A549 treated with CpdA at 1 μM for 4 hours (cell line): ENCODE results near the gene MSH5. TPM values are rescaled to one million over a fixed set of nuclear protein-coding genes. Genes with fewer than 3 reads are reported as not detected.

Experiments used
- total RNA-seq: library from RNA; stranded (reverse); fragments of 200-300 nt; extraction: Qiagen RNA extraction; gene quantifications from 5 replicates; pipeline ENCODE4 v1.2.3, GENCODE V29; 2022; ENCODE audit warnings: low read depth

MSH5 gene
- 12.1 to 16.5 TPM (median 15.1 TPM) in 5 replicates for total RNA-seq

DNA sequence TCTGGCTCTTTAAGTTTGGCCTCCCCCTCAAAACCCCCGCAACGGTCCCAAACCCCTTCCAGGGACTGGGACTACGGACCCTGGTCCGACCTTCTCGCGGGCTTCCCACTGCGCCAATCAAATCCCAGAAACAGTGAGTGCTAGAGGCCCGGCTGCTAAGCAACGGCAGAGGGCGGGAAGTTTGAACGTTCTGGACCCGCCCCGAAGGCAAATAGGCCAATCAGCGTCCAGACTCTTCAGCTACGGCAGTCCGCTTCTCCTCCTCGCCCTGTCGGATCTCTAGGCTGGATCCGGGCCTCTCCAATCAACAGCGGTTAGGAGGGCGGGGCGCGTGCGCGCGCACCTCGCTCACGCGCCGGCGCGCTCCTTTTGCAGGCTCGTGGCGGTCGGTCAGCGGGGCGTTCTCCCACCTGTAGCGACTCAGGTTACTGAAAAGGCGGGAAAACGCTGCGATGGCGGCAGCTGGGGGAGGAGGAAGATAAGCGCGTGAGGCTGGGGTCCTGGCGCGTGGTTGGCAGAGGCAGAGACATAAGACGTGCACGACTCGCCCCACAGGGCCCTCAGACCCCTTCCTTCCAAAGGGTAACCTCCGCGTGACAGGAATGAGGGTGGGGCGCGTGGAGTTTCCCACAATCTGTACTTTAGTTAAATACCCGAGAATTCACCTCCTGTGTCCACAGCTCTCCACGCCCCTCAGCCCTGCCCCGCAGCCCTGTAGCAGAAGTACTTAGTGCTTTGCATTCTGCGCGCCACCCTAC is at the start of gene MSH5:
Gene MSH5, plus strand, starts transcription at position 367 of the 758 bp plus-strand sequence. CDS start 462 bp downstream, outside the sequence.

DNA sequence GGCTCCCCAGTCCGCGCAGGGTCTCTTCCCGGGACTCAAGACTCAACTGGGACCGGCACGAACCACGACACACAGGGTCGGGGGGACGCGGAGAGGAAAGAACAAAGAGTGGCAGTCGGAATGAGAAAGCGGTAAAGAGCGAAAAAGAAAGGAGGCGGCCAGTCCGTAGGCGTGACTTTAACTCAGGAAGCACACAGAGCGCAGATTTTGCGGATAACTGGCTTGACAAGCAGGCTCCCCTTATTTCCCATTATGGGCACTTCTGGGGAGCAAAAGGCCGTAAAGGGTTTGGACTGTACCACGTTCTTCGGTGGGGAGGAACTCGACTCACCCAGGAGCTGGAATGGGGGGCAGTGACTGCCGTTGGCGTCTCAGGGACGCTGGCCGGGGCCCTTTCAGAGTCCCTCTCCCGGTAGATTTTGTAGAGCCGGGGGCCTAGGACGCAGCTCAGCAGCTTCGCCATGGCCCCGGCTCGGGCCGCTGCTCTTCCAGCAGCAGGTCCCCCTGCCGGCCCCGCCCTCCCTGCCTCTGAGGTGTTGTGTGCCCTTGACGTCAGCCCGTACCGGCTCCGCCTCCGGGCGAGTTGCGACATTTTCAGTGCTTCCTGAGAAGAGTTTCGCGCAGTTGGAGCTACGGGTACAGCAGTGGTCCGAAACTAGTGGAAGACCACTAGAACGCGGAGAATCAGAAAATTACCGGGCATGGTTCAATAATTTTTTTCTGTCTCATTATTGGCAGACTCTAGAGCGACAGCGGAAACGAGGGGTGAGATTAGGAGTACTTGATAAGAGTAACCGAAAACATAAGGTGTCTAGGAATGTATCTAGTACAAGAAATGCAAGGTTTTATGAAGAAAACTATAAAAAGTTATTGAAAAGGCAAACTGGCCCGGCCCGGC is 36.7 kb upstream of the MSH5 start, which contains the start of gene ABHD16A:
Gene ABHD16A, minus strand, starts transcription at position 506 of the 898 bp plus-strand sequence. Its CDS starts 43 bp downstream, at position 463.

DNA sequence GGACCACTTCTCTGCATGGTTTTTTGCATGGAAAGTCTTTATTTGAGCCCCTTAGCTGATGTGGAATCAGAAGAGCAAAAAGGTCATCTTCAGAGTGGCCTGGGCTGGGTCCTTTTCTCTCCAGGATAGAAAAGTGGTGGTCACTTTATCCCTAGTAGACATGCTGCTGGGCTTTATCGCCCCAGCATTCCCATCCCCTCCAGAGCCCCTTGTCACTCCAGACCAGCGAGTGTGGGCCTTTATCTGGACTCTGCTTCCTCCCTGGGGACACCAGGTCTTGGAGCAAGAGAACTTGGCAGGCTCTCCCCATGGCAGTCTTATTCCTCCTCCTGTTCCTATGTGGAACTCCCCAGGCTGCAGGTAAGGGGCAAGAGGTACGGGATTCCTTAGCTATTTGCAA is 33.2 kb upstream of the MSH5 start, which contains the start of gene LY6G6F:
Gene LY6G6F, plus strand, starts transcription at position 268 of the 400 bp plus-strand sequence. Its CDS starts 41 bp downstream, at position 309.

DNA sequence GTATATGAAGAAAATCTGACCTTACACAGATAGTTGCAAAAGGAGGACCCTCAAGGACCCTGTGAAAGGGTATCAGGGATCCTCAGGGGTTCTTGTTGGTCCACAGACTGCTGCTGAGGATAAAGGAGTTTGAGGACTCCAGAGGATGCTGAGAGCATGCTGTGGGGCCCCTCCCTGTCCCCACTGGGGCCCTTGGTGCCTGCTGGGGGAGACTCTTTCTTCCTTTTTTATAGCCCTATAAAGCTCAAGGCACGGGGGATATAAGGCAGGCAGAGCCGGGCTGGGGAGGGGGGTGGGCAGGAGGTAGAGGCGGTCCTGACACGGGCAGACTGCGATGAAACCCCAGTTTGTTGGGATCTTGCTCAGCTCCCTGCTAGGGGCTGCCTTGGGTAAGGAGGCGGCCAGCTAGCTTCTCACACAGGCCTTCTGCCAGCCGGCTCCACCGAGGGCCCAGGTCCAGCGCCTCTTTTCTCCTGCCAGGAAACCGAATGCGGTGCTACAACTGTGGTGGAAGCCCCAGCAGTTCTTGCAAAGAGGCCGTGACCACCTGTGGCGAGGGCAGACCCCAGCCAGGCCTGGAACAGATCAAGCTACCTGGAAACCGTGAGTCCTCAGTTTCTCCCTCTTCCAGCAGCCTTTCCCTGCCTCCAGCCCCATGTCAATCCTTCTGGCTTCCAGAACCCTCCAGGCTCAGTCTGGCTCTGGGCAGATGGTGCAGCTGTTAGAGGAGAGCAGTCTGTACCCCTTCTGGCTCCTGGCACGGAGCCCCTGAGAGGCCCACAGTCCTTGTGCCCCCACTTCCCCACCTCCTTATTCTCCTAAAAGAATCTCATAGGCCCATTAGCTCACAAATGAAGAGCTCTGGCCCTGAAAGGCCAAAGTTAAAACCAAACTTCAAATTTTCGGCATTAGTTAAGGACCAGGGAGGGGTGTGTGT is 24.5 kb upstream of the MSH5 start, which contains the start of gene LY6G6D:
Gene LY6G6D, plus strand, starts transcription at position 327 of the 937 bp plus-strand sequence. Its CDS starts 8 bp downstream, at position 335.

DNA sequence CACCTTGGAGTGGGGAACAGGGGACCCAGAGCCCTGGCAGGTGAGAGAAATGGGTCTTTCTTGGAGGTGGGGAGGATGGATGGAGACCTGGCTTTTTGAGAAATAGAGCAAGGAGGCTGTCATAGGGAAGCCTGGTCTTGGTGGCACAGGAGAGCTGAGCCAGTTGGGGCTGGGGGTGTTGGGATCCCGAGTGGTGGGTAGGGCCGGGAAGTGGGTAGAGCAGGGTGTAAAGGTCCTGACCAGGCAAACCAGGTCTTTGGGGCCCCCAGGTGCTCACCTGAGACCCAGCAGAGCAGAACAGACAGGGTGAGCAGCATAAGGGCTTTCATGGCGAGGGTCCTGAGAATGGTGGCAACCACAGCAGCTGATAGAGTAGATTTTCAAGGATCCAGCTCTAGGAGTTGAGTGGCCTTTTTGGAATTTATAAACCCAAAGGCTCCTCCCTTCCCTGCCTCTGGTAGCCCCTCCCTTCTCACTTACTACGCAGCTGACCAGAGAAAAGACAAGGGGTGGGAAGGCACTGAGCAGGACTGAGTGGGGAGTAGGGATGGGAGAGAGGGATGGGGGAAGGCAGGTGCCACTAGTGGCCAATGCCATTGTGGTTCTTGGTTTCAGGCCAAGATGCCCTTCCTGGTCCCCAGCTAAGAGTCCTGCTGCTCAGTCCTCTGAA is 18.3 kb upstream of the MSH5 start, which contains the start of gene LY6G6C:
Gene LY6G6C, minus strand, starts transcription at position 396 of the 670 bp plus-strand sequence. Its CDS starts 67 bp downstream, at position 329.

DNA sequence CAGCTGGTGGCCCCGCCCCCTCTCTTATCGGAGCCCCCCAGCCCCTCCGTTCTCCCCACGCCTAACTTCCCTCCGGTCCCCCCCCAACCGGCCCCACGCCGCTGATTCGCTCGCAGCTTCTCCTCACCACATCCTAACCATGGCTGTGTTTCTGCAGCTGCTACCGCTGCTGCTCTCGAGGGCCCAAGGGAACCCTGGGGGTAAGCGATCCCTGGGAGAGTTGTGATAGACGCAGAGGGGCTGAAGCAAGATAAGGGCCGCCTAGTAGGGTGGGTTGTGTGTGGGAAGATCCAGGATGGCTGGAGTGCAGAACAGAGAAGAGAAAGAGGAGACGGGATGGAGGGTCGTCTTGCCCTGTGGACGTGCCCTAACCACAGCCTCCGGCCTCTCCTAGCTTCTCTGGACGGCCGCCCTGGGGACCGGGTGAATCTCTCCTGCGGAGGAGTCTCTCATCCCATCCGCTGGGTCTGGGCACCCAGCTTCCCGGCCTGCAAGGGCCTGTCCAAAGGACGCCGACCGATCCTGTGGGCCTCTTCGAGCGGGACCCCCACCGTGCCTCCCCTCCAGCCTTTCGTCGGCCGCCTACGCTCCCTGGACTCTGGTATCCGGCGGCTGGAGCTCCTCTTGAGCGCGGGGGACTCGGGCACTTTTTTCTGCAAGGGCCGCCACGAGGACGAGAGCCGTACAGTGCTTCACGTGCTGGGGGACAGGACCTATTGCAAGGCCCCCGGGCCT is 16.4 kb upstream of the MSH5 start, which contains the start of gene MPIG6B:
Gene MPIG6B, plus strand, starts transcription at position 129 of the 735 bp plus-strand sequence. Its CDS starts 11 bp downstream, at position 140.

DNA sequence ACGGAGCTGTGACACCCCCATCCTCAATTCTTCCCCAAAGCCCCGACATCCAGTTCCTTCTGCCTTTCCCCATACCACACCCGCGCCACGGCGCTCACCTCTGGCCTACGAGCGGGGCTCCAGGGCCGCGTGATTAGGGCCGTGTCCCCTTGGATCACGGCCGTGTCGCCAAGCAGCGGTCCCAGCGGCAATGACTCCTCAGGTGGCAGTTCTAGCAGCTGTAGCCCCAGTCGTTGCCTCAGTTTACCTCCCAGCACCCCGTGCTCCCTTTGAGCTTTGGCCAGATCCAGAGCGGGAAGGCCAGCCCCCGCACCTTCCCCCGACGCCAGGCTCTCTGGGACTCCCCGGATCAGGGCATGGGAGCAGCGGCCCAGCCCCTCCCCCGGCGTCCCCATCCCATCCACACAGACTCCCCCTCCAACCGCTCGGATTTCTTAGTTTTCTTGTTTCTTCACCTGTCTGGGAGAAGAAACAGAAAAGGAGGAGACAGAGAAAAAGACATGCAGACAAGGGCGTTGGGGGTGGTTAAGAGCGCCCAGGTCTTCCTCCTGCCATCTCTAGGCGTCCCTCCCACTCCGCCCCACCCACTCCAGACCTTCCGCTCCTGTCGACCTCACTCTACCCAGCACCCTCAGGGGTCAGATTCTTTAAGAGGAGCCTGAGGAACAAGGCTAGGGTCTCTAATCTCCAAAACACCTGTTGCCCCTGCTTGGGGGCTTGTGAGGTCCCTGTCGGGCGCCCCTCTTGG is 10.9 kb upstream of the MSH5 start, which contains the start of gene DDAH2:
Gene DDAH2, minus strand, starts transcription at position 533 of the 748 bp plus-strand sequence. Its CDS starts 138 bp downstream, at position 395.

DNA sequence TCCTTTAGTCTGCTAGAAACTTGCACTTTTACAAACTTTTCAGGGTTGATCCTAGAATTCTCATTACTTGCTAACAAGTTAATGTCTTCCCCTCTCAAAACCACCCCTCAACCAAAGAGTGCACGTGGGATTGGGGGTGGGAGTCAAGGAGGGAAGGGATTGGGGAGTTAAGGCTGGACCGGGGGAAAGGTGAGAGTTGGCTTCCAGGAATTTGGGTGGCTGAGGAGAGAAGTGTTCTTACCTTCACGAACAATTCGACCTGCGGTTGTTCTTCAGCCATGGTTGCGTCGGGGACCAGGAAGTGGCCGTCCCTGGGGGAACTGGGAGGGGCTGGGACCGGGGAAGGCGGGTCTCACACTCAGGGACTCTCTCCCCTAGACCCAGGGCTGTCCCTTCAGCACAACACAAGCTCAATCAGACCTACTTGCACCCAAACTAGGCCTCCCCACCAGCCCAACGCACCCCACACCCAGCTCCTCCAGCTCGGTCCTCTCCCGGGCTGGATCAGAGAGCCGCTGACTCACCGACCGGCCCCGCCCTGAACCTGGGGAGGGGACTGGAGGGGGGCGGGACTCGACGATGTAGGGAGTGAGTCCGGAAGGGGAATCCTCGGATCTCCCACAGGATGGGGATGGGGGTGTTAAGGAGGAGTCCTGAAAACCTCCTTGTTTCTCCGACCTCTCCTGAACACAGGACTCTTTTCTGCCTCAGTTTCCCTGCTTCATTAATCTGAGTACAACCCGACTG is 3.6 kb upstream of the MSH5 start, which contains the start of gene CLIC1:
Gene CLIC1, minus strand, starts transcription at position 510 of the 747 bp plus-strand sequence. Its CDS starts 230 bp downstream, at position 280.

DNA sequence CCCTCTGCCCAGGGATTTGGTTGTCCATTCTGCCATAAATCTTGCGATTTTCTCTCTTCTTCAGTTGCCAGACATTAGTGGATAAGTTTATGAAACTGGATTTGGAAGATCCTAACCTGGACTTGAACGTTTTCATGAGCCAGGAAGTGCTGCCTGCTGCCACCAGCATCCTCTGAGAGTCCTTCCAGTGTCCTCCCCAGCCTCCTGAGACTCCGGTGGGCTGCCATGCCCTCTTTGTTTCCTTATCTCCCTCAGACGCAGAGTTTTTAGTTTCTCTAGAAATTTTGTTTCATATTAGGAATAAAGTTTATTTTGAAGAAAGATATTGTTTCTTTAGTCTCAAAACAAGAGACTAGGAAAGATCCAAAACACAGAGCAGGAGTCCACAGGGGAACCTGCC is 22.6 kb downstream of the MSH5 start, which contains the start of gene SAPCD1:
Gene SAPCD1, plus strand, starts transcription at position 301 of the 400 bp plus-strand sequence. CDS start 399 bp downstream, outside the sequence.

DNA sequence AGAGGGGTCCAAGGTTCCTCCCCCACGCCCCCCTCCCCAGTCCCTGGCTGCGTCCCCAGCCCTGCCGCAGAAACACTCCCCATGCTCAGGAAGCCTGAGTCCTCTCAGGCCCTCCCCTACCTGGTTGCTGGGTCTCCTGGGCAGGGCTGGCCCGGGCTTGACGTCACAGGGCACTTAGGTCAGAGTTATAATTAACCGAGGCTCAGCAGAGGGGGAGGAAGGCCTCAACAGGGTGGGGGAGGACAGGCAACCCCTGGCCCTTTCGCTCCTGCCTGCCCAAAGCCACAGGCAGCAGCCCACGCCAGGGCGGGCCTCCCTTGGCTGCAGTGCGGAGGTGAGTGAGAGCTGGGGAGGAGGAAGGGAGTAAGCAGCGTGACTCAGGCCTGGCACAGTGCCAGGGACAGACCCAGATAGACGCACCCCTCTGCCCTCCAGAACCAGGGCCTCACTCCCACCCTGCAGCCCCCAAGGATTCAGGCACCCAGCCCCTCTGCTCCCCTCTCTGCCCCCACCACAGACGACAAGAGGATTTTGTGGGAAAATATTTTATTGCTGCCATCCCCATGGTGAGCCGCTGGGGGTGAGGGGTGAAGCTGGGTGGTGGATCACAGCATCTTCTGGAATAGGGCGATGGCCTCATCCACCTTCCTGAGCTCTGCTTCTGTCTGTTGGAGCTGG is 37.3 kb downstream of the MSH5 start, which contains the start of gene VWA7:
Gene VWA7, minus strand, starts transcription at position 340 of the 678 bp plus-strand sequence. CDS start 549 bp downstream, outside the sequence.

DNA sequence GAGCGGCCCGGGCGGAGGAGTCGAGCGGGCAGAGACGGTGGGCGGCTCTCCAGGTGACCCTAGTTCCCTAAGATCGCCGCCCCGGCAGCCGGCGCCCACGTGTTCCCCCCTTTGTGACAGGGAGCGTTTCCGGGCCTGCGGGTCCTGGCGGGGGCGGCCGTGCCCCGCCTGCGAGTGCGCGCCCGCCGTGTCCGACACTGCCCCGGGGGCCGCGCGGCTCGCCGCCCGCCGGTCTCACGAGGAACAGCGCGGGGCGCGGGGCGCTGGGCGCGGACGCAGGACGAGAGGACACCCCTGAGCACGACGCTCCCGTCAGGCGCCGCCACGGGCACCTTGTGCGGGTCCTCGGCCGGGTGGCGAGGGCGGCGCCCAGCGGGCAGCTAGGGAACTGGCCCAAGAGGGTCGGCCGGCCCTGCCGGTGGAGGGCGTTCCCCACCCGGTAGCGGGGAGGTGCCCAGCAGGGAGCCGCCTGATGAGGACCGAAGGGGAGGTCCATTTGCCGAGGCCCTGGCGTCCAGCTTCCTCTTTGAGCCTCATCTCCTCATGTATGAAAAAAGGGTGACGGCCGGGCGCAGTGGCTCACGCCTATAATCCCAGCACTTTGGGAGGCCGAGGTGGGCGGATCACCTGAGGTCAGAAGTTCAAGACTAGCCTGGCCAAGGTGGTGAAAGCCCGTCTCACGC is 56.0 kb downstream of the MSH5 start, which contains the start of gene VARS1:
Gene VARS1, minus strand, starts transcription at position 137 of the 683 bp plus-strand sequence. CDS start 535 bp downstream, outside the sequence.

DNA sequence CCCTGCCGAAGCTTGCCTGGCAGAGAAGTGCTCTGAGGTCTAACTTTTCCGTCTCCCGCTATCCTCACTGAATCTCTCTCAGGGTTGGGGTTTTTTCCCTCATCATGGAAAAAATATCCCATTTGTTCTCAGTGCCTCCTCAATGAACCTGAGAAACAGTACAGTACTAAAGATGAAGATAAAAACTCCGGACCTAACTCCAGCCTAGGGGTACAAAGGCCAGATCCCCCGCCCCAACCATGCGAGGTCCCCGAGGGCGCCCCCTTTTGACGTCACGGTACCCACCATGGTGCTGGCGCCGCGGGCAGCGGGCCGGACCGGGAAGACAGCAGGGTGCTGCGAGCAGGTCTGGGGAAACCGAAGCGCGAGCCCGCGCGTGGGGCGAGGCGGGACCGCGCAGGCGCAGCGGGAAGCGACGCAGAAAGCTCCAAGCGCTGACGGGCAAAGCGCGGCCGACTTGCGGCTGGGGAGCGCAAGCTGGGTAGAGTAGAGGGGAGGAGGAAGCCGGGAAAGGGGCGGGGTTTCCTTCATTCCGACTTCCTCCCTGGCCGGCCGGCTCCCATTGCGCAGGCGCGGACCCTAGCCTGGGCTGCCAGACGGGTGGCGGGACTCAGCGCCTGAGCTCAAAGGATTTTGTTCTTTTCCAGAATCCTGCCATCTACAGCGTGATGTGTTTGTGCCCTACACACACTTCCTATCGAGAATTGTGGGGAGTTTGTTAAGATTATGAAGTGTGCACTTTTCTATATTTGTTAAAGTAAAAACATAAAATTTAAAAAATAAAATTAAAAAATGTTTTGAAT is 66.9 kb downstream of the MSH5 start, which contains the start of gene LSM2:
Gene LSM2, minus strand, starts transcription at position 497 of the 803 bp plus-strand sequence. Its CDS starts 209 bp downstream, at position 288.

